RWPE2 (cell line): Measurements from ENCODE around the gene PTPRM.

Experiments
- ATAC-seq: fragments of 200-7000 bp; cut with Tn5 transposase; 3 replicates; pipeline ENCODE4 v1.9.1; 2021; ENCODE audit warnings: low read depth
- DNase-seq: peaks from one replicate; pipeline ENCODE4 v3.0.0-alpha.2; 2020; ENCODE audit warnings: low spot score
- H3K27ac ChIP-seq: fragments of 450-650 bp; 2 replicates; pipeline ENCODE4 v1.5.1; 2017; ENCODE audit warnings: mild to moderate bottlenecking; ENCODE audit not compliant: poor library complexity, severe bottlenecking
- H3K27me3 ChIP-seq: fragments of 250-450 bp; sonication (Bioruptor Pico); 2 replicates; pipeline ENCODE4 v1.5.1; 2021; ENCODE audit warnings: mild to moderate bottlenecking, moderate library complexity; ENCODE audit not compliant: insufficient read depth, poor library complexity, severe bottlenecking
- H3K36me3 ChIP-seq: fragments of 250-450 bp; sonication (Bioruptor Pico); 2 replicates; pipeline ENCODE4 v1.5.1; 2020; ENCODE audit warnings: low read depth, mild to moderate bottlenecking, moderate library complexity
- H3K4me1 ChIP-seq: fragments of 250-450 bp; sonication (Bioruptor Pico); 2 replicates; pipeline ENCODE4 v1.5.1; 2021; ENCODE audit warnings: mild to moderate bottlenecking, moderate library complexity; ENCODE audit not compliant: insufficient read depth, poor library complexity, severe bottlenecking
- H3K4me3 ChIP-seq: fragments of 250-450 bp; sonication (Bioruptor Pico); 2 replicates; pipeline ENCODE4 v1.5.1; 2021; ENCODE audit warnings: mild to moderate bottlenecking, moderate library complexity; ENCODE audit not compliant: severe bottlenecking
- H3K9me3 ChIP-seq: fragments of 250-450 bp; sonication (Bioruptor Pico); 2 replicates; pipeline ENCODE4 v1.5.1; 2021; ENCODE audit warnings: mild to moderate bottlenecking, moderate library complexity; ENCODE audit not compliant: severe bottlenecking
- CTCF ChIP-seq: fragments of 450-650 bp; IDR thresholded peaks from one replicate; pipeline ENCODE4 v1.5.1; 2017; ENCODE audit warnings: mild to moderate bottlenecking, moderate library complexity; ENCODE audit not compliant: poor library complexity, severe bottlenecking

The PTPRM gene

GRCh38 chr18:7872569-7872968, 305.5 kb downstream of the PTPRM start:
- peak overlapping the region; percentile 87 for H3K27ac ChIP-seq
- peak; percentile 66 for TF ChIP-seq CTCF
- no peak for DNase-seq
- peaks cover 31% of the 10 kb centered on the region for H3K4me1 ChIP-seq
- H3K4me3 ChIP-seq: no peak overlapping the region
- no peaks in the 10 kb centered on the region for H3K27me3 ChIP-seq
- no peaks in the 10 kb centered on the region for H3K36me3 ChIP-seq
- no peaks in the 10 kb centered on the region for H3K9me3 ChIP-seq
- ATAC-seq: peak; percentile 74

DNA sequence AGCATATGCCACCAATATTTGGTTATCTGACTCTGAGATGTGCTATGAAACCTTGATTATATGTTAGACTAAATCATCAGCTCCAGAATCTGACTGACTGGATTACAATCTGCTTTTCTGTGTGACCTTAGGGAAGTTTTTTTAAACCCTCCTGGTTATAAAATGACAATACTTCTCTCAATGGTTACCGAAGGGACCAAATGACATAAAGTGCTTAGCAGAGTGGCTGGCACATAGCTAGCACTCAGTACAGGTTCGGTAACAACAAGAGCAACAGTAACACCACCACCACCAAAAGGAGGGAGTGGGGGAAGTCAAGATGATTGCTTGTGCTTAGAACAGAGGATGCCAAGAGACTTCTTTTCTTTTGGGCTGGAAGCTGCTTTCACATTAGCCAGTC, 306.2 kb downstream of the PTPRM start:
- no peak for TF ChIP-seq CTCF
- peak overlapping the region; percentile 87 for H3K27ac ChIP-seq
- H3K36me3 ChIP-seq: no peaks in the 10 kb centered on the region
- ATAC-seq: no peak
- no peak overlapping the region for H3K4me3 ChIP-seq
- peaks cover 38% of the 10 kb centered on the region for H3K4me1 ChIP-seq
- no peaks in the 10 kb centered on the region for H3K27me3 ChIP-seq
- H3K9me3 ChIP-seq: no peaks in the 10 kb centered on the region
- no peak for DNase-seq

DNA sequence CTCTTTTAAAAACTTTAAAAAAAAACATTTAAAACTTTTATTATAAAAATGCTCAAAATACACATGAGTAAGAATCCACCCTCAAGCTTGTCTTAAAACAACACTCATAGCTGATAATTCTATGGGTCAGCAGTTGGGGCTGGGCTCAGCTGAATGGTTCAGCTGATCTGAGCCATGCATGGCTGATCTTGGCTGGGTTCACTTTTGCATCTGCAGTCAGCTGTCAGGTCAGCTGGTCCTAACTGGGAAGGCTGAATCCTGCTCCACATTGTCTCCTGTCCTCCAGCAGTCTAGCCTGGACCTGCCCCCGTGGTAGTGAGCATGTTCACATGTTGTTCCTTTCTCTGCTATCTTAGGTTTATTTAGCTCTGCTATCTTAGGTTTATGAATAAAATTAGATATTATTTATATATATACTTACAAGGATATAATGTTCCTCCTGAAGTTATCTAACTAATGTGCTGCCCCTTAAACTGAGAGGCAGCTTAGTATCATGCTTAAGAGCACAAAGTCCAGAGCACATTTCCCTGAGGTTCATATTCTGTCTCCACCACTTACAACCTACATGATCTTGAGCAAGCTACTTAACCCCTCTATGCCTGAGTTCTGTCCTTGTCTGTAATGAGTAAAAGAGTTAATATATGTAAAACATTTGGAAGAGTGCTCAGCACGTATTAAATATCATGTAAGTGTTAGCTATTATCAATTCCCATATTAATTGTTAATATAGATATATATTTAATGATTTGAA, 309.4 kb downstream of the PTPRM start:
- no peak for ATAC-seq
- TF ChIP-seq CTCF: no peak
- peaks cover 39% of the 10 kb centered on the region for H3K4me1 ChIP-seq

DNA sequence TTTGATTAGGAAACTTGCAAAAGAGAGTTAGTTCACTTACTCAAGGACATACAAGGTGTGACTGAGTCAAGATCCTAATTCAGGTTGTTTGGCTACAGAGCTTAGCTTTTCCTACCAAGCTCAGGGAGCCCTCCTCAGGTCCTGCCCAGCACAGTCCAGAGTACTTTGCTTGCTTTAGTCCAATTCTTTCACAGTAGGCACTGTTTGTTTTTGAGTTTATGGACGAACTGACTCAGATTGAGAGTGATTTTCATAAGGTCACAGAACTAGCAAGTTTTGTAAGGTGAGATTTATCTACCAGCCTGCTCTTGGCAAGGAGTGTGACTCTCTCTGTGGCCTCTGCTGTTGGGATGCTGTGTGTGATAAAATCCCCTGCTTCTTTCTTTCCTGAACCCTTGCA, 310.5 kb downstream of the PTPRM start:
- Histone ChIP-seq H3K4me3 (no peak overlapping the region), H3K27me3 (no peaks in the 10 kb centered on the region), H3K27ac (peak overlapping the region; percentile 48), H3K4me1 (peaks cover 28% of the 10 kb centered on the region), H3K9me3 (no peaks in the 10 kb centered on the region), H3K36me3 (no peaks in the 10 kb centered on the region)
- ATAC-seq (peak; percentile 72), DNase-seq (no peak)
- peak; percentile 14 for TF ChIP-seq CTCF

More for the DNA sequence above, 309.4 kb downstream of the PTPRM start:
- Histone ChIP-seq H3K4me3 (no peak overlapping the region), H3K36me3 (no peaks in the 10 kb centered on the region), H3K27me3 (no peaks in the 10 kb centered on the region), H3K9me3 (no peaks in the 10 kb centered on the region), H3K27ac (no peak overlapping the region)
- no peak for DNase-seq
